C1 segment of cervical spinal cord (tissue), 14 donors: ENCODE data around the gene SEPTIN5.

Source experiments
- DNase-seq, 14 donors: peaks; one replicate each; lab custom pipeline; 2025; lab: John Stamatoyannopoulos, UW

SEPTIN5 gene

GRCh38 chr22:19705181-19705934, 8.9 kb upstream of the SEPTIN5 start:
- DNase-seq, result no peak

- DNase-seq, result no peak
These were observed 7.6 kb upstream of the SEPTIN5 start for GRCh38 chr22:19706661-19707151.

- DNase-seq, result no peak
These were observed 6.7 kb upstream of the SEPTIN5 start for GRCh38 chr22:19707347-19708290.

- no peak for DNase-seq
These were observed 5.8 kb upstream of the SEPTIN5 start for GRCh38 chr22:19708321-19709011.

GRCh38 chr22:19709063-19709769, 5.1 kb upstream of the SEPTIN5 start:
- DNase-seq, result no peak

GRCh38 chr22:19710020-19710768, 4.1 kb upstream of the SEPTIN5 start:
- no peak for DNase-seq

GRCh38 chr22:19710769-19711106, 3.6 kb upstream of the SEPTIN5 start:
- DNase-seq, result peak in 1 of 14 donors; percentile 29

GRCh38 chr22:19713245-19713644, 1.1 kb upstream of the SEPTIN5 start:
- no peak for DNase-seq

- peak in 1 of 14 donors; percentile 53 for DNase-seq
These were observed 522 bp upstream of the SEPTIN5 start for GRCh38 chr22:19713650-19714311.

GRCh38 chr22:19715188-19715930, 1.1 kb downstream of the SEPTIN5 start:
- DNase-seq, result no peak

- no peak for DNase-seq
These were observed 1.9 kb downstream of the SEPTIN5 start for GRCh38 chr22:19716041-19716828.

GRCh38 chr22:19716829-19717105, 2.5 kb downstream of the SEPTIN5 start:
- no peak for DNase-seq

GRCh38 chr22:19717181-19717580, 2.9 kb downstream of the SEPTIN5 start:
- no peak for DNase-seq

- DNase-seq, result peak in 11 of 14 donors; percentile 9 to 74 (median 44)
These were observed 3.6 kb downstream of the SEPTIN5 start for GRCh38 chr22:19717691-19718455.

- no peak for DNase-seq
These were observed 4.2 kb downstream of the SEPTIN5 start for GRCh38 chr22:19718456-19719049.

- no peak for DNase-seq
These were observed 4.8 kb downstream of the SEPTIN5 start for GRCh38 chr22:19719050-19719482.

GRCh38 chr22:19719488-19720021, 5.3 kb downstream of the SEPTIN5 start:
- no peak for DNase-seq
